Cardiac muscle cell (in vitro differentiated cells and primary cell): ENCODE results near the gene TMEM163. TPM values are rescaled to one million over a fixed set of nuclear protein-coding genes. Genes with fewer than 3 reads are reported as not detected.

Experiments used
- DNase-seq, 2 donors: peaks; one replicate each; pipeline versions ENCODE4 v3.0.0 to v3.0.0-alpha.2; 2010 to 2017; ENCODE audit warnings: low read depth in 1 of 2, low spot score in 1 of 2
- H3K27ac ChIP-seq: fragments of 200-600 bp; sonication (generic); 2 replicates; pipeline ENCODE4 v1.5.1; 2016
- H3K27me3 ChIP-seq: fragments of 200-600 bp; sonication (generic); 2 replicates; pipeline ENCODE4 v1.6.0; 2016; ENCODE audit warnings: control low read depth
- H3K36me3 ChIP-seq: fragments of 200-600 bp; sonication (generic); 2 replicates; pipeline ENCODE4 v1.5.1; 2016; ENCODE audit warnings: control low read depth
- H3K4me1 ChIP-seq: fragments of 200-600 bp; sonication (generic); 2 replicates; pipeline ENCODE4 v1.8.1; 2017; ENCODE audit warnings: low read depth, mild to moderate bottlenecking, mixed run types
- H3K4me3 ChIP-seq: fragments of 200-600 bp; sonication (generic); 2 replicates; pipeline ENCODE4 v1.5.1; 2016; ENCODE audit warnings: mild to moderate bottlenecking
- H3K9me3 ChIP-seq: fragments of 200-600 bp; sonication (generic); 2 replicates; pipeline ENCODE4 v1.5.1; 2017; ENCODE audit warnings: low read depth, mild to moderate bottlenecking, control low read depth
- polyA plus RNA-seq: library from polyadenylated mRNA; unstranded; fragments of >200 nt; fragmentation: Nextera tagmentation; extraction: Ambion mirVana; gene quantifications from 2 replicates; pipeline ENCODE4 v1.2.1, GENCODE V29; 2016
- total RNA-seq: library from RNA; depleted of rRNA; stranded (reverse); fragments of >200 nt; gene quantifications from 2 replicates; pipeline ENCODE4 v1.2.3, GENCODE V29; 2016
- TF ChIP-seq, protein P1 (sequence below): IDR thresholded peaks from 2 replicates; pipeline ENCODE4 v1.5.1; 2012; ENCODE audit warnings: low read depth, mild to moderate bottlenecking, low read length

TMEM163 gene
- total and polyA plus RNA-seq, 2 experiments from 2014 or later, result 45.8 to 58.1 TPM

DNA sequence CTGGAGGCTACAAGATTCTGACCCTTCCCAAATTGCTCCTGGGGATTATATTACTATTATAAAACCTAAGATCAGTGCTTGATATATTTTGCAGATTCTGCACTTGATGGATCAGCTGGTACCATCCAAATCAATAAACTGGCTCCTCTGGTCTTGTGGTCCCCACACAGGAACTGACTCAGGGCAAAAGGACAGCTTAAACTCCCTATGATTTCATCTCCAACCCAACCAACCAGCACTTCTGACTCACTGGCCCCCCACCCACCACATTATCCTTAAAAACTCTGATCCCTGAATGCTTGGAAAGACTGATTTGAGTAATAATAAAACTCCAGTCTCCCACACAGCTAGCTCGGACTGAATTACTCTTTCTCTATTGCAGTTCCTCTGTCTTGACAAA is 82.1 kb downstream of the TMEM163 start:
- Histone ChIP-seq H3K4me1 (no peaks in the 10 kb centered on the region), H3K27ac (no peak overlapping the region), H3K36me3 (no peaks in the 10 kb centered on the region), H3K4me3 (no peak overlapping the region), H3K27me3 (no peaks in the 10 kb centered on the region), H3K9me3 (no peaks in the 10 kb centered on the region)
- TF ChIP-seq, protein P1, sequence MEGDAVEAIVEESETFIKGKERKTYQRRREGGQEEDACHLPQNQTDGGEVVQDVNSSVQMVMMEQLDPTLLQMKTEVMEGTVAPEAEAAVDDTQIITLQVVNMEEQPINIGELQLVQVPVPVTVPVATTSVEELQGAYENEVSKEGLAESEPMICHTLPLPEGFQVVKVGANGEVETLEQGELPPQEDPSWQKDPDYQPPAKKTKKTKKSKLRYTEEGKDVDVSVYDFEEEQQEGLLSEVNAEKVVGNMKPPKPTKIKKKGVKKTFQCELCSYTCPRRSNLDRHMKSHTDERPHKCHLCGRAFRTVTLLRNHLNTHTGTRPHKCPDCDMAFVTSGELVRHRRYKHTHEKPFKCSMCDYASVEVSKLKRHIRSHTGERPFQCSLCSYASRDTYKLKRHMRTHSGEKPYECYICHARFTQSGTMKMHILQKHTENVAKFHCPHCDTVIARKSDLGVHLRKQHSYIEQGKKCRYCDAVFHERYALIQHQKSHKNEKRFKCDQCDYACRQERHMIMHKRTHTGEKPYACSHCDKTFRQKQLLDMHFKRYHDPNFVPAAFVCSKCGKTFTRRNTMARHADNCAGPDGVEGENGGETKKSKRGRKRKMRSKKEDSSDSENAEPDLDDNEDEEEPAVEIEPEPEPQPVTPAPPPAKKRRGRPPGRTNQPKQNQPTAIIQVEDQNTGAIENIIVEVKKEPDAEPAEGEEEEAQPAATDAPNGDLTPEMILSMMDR, result no peak
- no peak for DNase-seq

DNA sequence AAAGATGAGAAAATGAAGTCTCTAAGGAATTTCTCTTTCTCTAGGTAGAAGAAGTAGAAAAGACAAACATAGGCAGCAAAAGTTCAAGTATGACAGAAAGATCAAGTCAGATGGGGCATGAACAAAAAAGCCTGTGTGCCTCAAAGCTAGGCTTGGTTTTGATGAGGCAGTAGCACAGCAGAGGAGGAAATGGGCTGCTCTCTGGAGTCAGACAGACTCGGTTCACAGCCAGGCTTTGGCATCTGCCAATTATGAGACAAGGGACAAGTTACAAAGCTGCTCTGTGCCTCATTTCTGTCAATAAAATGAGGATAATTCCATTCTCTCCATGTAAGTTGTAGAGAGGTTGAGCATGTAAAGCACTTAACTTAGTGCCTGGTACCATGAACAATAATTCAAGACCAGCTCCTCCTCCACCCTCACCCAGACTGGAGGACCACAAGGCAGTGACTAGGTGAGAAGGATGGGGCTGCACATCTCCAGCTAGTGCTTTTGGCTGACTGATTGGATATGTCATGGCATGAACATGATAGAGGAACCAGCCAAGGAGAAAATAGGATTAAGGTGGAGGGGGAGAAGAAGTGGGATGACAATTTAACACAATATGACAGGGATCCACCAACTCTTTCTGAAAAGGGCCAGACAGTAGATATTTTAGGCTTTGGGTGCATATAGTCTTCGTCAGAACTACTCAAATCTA is 84.6 kb downstream of the TMEM163 start:
- Histone ChIP-seq H3K27me3 (no peaks in the 10 kb centered on the region), H3K36me3 (no peaks in the 10 kb centered on the region), H3K4me1 (no peaks in the 10 kb centered on the region), H3K9me3 (no peaks in the 10 kb centered on the region), H3K4me3 (no peak overlapping the region), H3K27ac (no peak overlapping the region)
- TF ChIP-seq, protein P1, result no peak
- no peak for DNase-seq

DNA sequence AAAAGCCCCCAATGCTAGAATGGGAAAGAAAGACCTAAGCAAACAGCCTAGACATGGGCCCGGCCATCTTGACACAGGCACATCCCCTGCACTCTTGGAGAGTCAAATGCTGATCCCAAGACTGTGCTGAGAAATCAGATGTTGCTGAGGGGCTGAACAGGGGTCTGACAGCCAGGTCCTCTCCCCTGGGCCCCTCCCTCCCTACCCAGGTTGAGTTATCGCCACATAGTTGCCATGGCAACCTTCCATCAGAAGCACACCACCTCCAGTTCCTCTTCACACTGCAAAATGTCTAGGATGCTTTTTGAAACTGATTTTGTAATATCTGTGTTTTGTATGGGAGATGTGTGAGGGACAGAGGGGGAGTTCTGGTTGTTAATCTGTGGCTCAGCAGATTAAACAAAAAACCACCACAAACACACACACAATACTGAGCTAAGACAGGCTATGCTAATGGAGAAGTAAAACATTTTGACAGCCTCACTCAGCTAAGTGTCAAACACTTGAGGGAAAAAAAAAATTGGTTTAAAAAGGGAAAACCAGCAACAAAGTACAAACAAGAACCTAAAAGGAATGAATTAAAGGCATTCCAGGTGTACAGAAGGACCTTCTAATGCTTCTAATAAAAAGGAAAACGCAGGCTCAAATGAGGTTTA is 88.2 kb downstream of the TMEM163 start:
- Histone ChIP-seq H3K9me3 (no peaks in the 10 kb centered on the region), H3K4me1 (no peaks in the 10 kb centered on the region), H3K27me3 (no peaks in the 10 kb centered on the region), H3K4me3 (no peak overlapping the region), H3K27ac (no peak overlapping the region), H3K36me3 (no peaks in the 10 kb centered on the region)
- TF ChIP-seq, protein P1, result no peak
- DNase-seq, result no peak

DNA sequence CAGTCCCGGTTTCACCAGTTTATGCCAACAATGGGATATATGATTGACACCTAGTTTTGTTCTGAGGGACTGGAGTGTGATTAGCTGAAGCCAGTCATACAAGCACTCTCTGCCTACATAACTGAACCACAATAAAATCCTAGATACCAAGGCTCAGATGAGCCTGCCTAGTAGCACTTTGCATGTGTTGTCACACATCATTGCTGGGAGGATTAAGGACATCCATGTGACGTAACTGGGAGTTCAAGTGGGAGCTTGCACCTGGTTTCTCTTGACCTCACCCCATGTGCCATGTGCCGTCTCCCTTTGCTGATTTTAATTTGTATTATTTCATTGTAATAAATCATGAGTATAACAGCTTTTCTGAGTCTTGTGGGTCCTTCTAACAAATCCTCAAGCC is 90.3 kb downstream of the TMEM163 start:
- TF ChIP-seq, protein P1, result no peak
- no peak overlapping the region for H3K4me3 ChIP-seq
- H3K36me3 ChIP-seq, result no peaks in the 10 kb centered on the region
- no peak for DNase-seq
- H3K27me3 ChIP-seq, result no peaks in the 10 kb centered on the region
- H3K4me1 ChIP-seq, result no peaks in the 10 kb centered on the region
- H3K9me3 ChIP-seq, result no peaks in the 10 kb centered on the region
- H3K27ac ChIP-seq, result no peak overlapping the region

DNA sequence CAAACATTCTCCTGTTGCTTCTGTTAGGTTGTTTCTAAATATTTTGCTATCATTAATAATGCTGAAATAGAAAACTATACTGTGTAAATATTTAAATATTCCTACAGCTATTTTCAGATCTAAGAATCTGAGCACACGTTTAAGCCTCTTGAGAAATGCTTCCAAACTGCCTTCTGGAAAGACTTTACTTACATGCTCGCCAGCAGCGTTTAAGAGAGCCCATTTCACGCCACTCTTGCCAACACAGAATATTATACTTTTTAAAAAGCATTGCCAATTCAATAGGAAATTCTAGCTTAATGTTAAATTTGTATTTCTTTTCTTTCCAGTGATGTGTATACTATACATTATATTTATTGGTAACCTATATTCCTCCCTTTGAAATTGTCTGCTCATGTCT is 92.0 kb downstream of the TMEM163 start:
- H3K4me1 ChIP-seq, result no peaks in the 10 kb centered on the region
- DNase-seq, result no peak
- no peaks in the 10 kb centered on the region for H3K27me3 ChIP-seq
- H3K9me3 ChIP-seq, result no peaks in the 10 kb centered on the region
- no peak overlapping the region for H3K27ac ChIP-seq
- no peak overlapping the region for H3K4me3 ChIP-seq
- TF ChIP-seq, protein P1, result no peak
- no peaks in the 10 kb centered on the region for H3K36me3 ChIP-seq
